HG03135 (cell line): ENCODE data around the gene DHX58.

Experiments
- ATAC-seq: cut with Tn5 transposase; IDR thresholded peaks from one replicate; pipeline ENCODE4 v1.9.1; 2021; ENCODE audit warnings: mild to moderate bottlenecking, moderate library complexity; ENCODE audit not compliant: unreplicated experiment

The DHX58 gene

GRCh38 chr17:42130310-42130936 is 17.9 kb upstream of the DHX58 start:
- ATAC-seq, result no peak

GRCh38 chr17:42129109-42129837 is 16.8 kb upstream of the DHX58 start:
- no peak for ATAC-seq

DNA sequence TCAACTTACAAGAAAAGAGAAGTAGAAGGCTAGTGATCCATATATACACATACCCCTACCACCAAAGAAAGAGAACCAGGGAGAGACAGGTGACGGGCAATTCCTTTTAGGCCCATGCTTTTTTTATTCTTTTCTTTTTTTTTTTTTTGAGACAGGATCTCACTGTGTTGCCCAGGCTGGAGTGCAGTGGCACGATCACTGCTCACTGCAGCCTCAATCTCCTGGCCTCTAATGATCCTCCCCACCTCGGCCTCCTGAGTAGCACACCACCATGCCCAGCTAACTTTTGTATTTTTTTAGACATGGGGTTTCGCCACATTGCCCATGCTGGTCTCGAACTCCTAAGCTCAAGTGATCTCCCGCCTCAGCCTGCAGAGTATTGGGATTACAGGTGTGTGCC is 14.9 kb upstream of the DHX58 start:
- no peak for ATAC-seq

- no peak for ATAC-seq
Measured at GRCh38 chr17:42126836-42127235, 14.3 kb upstream of the DHX58 start.

DNA sequence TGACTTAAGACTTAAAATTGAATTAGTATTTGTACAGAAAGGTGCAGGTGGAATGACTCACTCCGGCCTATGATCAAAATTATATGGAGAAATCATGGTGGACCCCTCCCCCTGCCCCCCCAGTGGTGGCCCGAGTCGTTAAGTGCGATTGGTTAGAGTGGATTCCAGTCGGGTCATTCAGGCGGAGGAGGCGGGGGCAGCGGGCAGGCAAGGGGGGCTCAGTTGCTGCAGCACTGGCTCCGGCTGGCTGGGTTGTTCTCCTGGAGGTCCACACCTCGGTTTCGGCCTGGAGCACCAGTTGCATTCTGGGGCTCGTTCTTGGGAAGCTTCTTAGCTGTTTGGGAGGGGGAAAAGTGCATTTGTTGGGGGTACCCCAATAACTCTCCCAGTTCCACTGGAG is 13.1 kb upstream of the DHX58 start:
- no peak for ATAC-seq

GRCh38 chr17:42124256-42124655 is 11.7 kb upstream of the DHX58 start:
- ATAC-seq, result no peak

DNA sequence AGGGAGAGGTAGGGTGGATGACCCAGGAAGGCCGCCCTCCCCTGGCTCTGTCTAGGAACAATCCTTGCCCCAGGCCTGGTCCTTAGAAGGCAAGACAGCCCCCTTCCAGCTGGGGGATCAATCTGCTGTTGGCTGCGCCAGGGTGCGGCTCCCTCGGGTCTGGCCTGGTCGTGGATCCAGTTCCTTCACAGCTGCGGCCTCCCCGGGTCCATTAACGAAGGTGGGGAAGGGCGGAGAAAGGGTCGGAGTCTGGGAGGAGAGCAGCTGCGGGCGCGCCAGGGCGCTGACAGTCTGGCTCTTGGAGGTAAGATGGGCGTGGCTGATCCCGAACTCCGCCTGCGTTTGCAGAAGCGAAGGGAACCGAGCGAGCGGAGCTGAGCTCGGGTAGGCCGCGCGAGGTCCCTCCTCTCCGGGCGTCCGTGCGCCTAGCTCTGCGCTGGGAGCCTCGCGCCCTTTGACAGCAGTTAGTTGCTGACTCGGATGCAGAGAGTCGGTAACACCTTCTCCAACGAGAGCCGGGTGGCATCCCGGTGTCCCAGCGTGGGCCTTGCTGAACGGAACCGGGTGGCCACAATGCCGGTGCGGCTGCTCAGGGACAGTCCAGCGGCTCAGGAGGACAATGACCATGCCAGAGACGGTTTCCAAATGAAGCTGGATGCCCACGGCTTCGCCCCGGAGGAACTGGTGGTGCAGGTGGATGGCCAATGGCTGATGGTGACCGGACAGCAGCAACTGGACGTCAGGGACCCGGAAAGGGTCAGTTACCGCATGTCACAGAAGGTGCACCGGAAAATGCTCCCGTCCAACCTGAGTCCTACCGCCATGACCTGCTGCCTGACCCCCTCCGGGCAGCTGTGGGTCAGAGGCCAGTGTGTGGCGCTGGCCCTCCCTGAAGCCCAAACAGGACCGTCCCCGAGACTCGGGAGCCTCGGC is 10.1 kb upstream of the DHX58 start, which contains the start of gene HSPB9:
TSS of gene HSPB9 (plus strand) at position 434 of the 933 bp plus-strand sequence. CDS start at position 481, 47 bp downstream.
- ATAC-seq, result no peak

DNA sequence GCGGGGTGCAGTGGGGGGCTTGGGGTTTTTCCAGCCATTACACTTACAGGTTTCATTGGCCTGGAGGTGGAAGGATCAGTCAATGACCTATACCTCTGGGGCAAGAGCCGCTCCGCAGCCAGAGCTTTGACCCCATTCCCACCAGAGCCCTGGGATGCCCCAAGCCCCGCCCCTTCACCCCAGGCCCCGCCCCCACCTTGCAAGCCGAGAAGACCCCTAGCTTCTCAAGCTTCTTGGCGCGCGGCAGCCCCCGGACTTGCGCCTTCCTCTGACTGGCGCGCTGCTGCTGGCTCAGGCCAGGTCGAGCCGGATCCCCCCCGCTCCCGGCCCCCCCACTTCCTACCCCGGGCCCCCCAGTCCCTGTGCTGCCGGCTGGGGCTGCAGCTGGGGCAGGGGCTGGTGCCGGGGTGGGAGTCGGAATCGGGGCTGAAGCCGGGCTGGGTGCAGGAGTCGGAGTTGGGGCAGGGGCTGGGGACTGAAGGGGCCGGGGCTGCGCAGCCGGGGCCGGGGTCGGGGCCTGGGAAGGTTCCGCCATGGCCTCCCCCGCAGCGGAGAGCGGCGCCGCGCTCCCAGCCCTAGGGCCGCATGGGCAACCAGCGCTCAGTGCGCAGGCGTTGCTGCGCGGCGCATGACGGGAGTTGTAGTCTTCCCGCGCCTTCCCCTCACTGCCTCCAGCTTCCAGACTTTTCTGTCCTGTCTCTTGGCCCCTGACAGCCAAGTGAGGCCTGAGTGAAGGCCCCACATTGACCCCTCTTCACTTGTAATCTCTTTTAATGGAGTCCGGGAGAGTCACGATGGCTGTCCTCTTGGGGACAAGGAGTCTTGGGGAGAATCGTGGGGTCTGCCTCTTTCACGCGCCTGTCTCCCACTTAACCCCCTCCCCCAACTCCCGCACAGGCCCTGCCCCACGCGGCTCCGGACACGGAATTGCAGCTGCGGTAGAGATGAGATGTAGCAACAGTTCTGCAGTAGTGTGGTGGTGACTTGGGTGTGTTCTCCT is 8.6 kb upstream of the DHX58 start, which contains the start of gene KAT2A:
TSS of gene KAT2A (minus strand) at position 598 of the 1,000 bp plus-strand sequence. CDS start at position 535, 63 bp downstream.
- ATAC-seq, result peak; percentile 64

GRCh38 chr17:42120161-42120769 is 7.8 kb upstream of the DHX58 start:
- ATAC-seq, result no peak

GRCh38 chr17:42119301-42119700 is 6.8 kb upstream of the DHX58 start:
- ATAC-seq, result no peak

DNA sequence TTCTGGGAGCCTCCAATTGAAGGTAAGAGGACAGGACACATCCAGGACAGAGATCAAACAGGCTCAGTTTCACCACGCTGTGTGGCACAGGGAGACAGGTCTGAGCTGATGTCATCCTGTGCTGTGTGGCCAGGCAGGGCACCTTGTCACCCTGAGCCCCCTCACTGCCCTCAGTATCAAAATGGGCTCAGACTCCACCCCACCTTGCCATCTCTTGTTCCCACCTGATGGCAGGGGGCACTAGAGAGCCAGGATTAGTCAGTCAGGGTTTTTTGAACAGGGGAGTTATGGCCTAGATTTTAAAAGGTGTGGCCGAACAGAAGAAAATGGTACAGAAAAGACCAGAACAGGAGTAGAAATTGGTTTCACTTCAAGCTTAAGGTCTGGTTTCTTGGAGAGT is 6.0 kb upstream of the DHX58 start:
- no peak for ATAC-seq

GRCh38 chr17:42118126-42118510 is 5.6 kb upstream of the DHX58 start:
- no peak for ATAC-seq

DNA sequence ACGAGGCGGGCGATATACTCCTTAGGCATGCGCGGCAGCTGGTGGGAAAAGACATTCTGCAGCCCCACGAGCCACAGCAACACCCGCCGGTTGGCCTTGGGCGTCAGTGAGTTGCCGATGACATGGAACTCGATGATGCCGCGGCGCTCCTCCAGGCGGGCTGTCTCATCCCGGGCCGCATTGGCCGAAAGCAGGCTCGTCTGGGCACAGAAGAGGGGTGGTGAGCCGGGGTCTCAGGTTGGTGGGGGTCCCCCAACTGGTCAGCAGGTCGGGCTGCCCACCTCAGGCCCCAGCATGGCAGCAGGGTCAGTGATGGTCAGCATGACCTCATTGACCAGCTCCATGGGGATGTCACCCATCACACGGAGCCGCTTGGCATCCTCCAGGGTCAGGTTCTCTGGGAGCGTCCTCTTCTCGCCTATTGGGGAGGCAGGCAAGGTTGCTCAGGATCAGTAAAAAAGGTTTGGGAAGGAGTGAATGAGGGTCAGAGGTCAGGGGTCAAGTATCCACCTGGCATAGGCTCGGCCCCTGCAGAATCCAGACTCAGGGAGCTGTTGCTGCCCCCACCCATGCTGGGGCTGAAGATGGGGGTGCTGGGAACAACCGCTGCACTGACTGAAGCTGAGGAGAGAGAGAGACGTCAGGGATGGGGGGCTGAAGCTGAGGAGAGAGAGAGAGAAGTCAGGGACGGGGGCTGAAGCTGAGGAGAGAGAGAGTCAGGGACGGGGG is 5.0 kb upstream of the DHX58 start:
- ATAC-seq, result no peak

DNA sequence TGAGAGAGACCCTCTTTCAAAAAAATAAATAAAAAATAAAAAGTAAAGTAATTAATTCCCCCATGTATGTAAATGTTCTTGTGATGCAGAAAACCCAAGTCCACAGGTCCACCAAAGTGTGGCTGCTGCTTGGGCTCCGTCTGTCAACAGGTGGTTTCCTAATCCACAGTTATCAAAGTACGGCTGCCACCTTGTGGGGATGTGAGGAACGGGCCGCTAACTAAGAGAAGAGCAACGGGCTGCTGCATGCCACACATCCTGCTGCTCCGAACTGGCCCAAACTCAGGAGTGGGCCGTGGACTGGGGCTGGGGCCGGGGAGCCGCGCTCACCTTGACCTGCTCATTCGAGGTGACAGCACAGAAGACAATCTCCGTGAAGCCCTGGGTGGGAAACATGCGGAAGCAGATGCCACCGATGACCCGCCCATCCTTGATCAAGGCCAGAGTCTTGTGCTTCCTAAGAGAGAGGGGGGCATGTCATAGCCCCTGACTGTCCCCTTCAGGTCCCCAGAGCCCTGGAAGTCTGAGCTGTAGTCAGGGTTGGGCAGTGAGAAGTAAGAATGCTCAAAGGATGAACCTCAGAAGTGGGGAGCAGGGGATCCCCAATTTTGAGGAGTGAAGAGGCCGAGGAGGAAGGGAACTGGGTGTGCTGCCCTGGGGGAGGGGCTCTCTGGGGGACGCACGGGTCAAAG is 4.3 kb upstream of the DHX58 start:
- no peak for ATAC-seq

- ATAC-seq, result no peak
Measured at GRCh38 chr17:42114118-42114517, 1.6 kb upstream of the DHX58 start.

- ATAC-seq, result no peak
Measured at GRCh38 chr17:42113293-42114069, 967 bp upstream of the DHX58 start.

- peak; percentile 1 for ATAC-seq
Measured at GRCh38 chr17:42111871-42112551, 503 bp downstream of the DHX58 start.
